ENCODE measurements around the gene SAMD3. TPM values are rescaled to one million over a fixed set of nuclear protein-coding genes. Genes with fewer than 3 reads are reported as not detected.

The SAMD3 gene
- total and polyA plus RNA-seq, 2 of the 13 experiments (the other 11 are each of a cell fraction or from before 2014, with no cell fraction given): not detected

GRCh38 chr6:130211691-130212090, 11.1 kb downstream of the SAMD3 start:
- no TSS peak for BruUV-seq (replicated peaks)
- ATAC-seq (no peak), DNase-seq (ENCODE audit: low spot score) (no peak), FAIRE-seq (no peak)
- no peaks in the 10 kb centered on the region for H3K79me2 ChIP-seq (ENCODE audit: insufficient read depth, low read length)
- no peaks in the 10 kb centered on the region for H4K20me1 ChIP-seq (ENCODE audit: insufficient read depth, low read length)
- 10% methylated on average over 3 of the region's 3 CpGs for WGBS (ENCODE audit: low lambda C conversion rate)
- H3K9me3 ChIP-seq (ENCODE audit: low read length): no peaks in the 10 kb centered on the region
- no peaks in the 10 kb centered on the region for H3K4me1 ChIP-seq (ENCODE audit: insufficient read depth, low read length)
- no peak overlapping the region for H3K4me2 ChIP-seq (ENCODE audit: low read depth, low read length)
- H3K27ac ChIP-seq (ENCODE audit: extremely low read length, insufficient read depth, low read length): no peak overlapping the region
- CTCF ChIA-PET (ENCODE audit: low intra/inter-chr PET ratio, low total read pairs): no interaction called here
- no peak overlapping the region for H3K9ac ChIP-seq (ENCODE audit: insufficient read depth, low read depth, low read length)
- intact Hi-C loops (cut with micrococcal nuclease; ENCODE audit: unreplicated experiment) (no loop called here), in situ Hi-C loops (cut with HindIII; ENCODE audit: extremely low pct_ligation_motif_present, low pct_unique_long_range_greater_than_20kb) (no loop called here)
- H3K36me3 ChIP-seq (replicated peaks in 1 of 2; ENCODE audit: control insufficient read depth in 1 of 2, insufficient read depth in 2 of 2, low read length in 2 of 2): no peaks in the 10 kb centered on the region
- H2AFZ ChIP-seq (ENCODE audit: low read length): no peak overlapping the region
- POLR2A ChIA-PET: no interaction called here
- H3K4me3 ChIP-seq (replicated peaks in 1 of 3; ENCODE audit: insufficient read depth in 1 of 3, low read depth in 2 of 3, low read length in 3 of 3): no peak overlapping the region
- H3K27me3 ChIP-seq (ENCODE audit: control insufficient read depth in 1 of 2, insufficient read depth in 2 of 2, low read length in 2 of 2): peaks cover 0 to 3% of the 10 kb centered on the region in 2 experiments; a peak in 2 of 5 replicates
- no peak for TF ChIP-seq EEA1 (CRISPR knock-in tag; IDR thresholded peaks at IDR 0.05; ENCODE audit: borderline replicate concordance)
- TF ChIP-seq, protein P1, sequence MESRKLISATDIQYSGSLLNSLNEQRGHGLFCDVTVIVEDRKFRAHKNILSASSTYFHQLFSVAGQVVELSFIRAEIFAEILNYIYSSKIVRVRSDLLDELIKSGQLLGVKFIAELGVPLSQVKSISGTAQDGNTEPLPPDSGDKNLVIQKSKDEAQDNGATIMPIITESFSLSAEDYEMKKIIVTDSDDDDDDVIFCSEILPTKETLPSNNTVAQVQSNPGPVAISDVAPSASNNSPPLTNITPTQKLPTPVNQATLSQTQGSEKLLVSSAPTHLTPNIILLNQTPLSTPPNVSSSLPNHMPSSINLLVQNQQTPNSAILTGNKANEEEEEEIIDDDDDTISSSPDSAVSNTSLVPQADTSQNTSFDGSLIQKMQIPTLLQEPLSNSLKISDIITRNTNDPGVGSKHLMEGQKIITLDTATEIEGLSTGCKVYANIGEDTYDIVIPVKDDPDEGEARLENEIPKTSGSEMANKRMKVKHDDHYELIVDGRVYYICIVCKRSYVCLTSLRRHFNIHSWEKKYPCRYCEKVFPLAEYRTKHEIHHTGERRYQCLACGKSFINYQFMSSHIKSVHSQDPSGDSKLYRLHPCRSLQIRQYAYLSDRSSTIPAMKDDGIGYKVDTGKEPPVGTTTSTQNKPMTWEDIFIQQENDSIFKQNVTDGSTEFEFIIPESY (CRISPR knock-in tag; IDR thresholded peaks at IDR 0.05): no peak
- TF ChIP-seq GPBP1L1 (CRISPR knock-in tag; IDR thresholded peaks at IDR 0.05): no peak
- no peak for TF ChIP-seq ATF7-NPFF (CRISPR knock-in tag; IDR thresholded peaks at IDR 0.05; ENCODE audit: low read depth)
- no peak for TF ChIP-seq TIGD3 (CRISPR knock-in tag; IDR thresholded peaks at IDR 0.05; ENCODE audit: borderline replicate concordance)
- TF ChIP-seq ZNF251 (CRISPR knock-in tag; IDR thresholded peaks at IDR 0.05): no peak
- no peak for TF ChIP-seq GLMP (CRISPR knock-in tag; IDR thresholded peaks at IDR 0.05; ENCODE audit: borderline replicate concordance)
- no peak for TF ChIP-seq KDM5B (CRISPR knock-in tag; IDR thresholded peaks at IDR 0.05; ENCODE audit: borderline replicate concordance)
- no peak for TF ChIP-seq HBP1 (CRISPR knock-in tag; IDR thresholded peaks at IDR 0.05; ENCODE audit: low read depth)
- no peak for TF ChIP-seq HNRNPH1 (optimal IDR thresholded peaks at IDR 0.05; ENCODE audit: low read depth, low read length)
- no peak for TF ChIP-seq CERS6 (CRISPR knock-in tag; IDR thresholded peaks at IDR 0.05)
- no peak for TF ChIP-seq MIER3 (CRISPR knock-in tag; IDR thresholded peaks at IDR 0.05; ENCODE audit: borderline replicate concordance)
- no peak for TF ChIP-seq SNAI1 (CRISPR knock-in tag; IDR thresholded peaks at IDR 0.05; ENCODE audit: borderline replicate concordance)
- TF ChIP-seq STAT5B (CRISPR knock-in tag; IDR thresholded peaks at IDR 0.05): no peak
- no peak for TF ChIP-seq TBL1XR1 (IDR thresholded peaks at IDR 0.05; ENCODE audit: borderline replicate concordance, low read length, partially characterized antibody)
- TF ChIP-seq, protein P2, sequence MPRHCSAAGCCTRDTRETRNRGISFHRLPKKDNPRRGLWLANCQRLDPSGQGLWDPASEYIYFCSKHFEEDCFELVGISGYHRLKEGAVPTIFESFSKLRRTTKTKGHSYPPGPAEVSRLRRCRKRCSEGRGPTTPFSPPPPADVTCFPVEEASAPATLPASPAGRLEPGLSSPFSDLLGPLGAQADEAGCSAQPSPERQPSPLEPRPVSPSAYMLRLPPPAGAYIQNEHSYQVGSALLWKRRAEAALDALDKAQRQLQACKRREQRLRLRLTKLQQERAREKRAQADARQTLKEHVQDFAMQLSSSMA (CRISPR knock-in tag; IDR thresholded peaks at IDR 0.05): no peak
